Right ventricle myocardium superior (tissue), 1 donor: Measurements from ENCODE around the gene ODAPH. TPM values are rescaled to one million over a fixed set of nuclear protein-coding genes. Genes with fewer than 3 reads are reported as not detected.
A peak's percentile ranks its signal among the peaks of the same experiment; 100 is the strongest.
"Not testable (repeated sequence)": the region's sequence is repeated elsewhere in the genome, so short reads cannot be mapped to it uniquely, and the experiment has no call there.

ENCODE experiments used
- ATAC-seq: fragments of 200-7000 bp; cut with Tn5 transposase; one replicate; pipeline ENCODE4 v1.9.1; 2020; ENCODE audit warnings: mild to moderate bottlenecking; ENCODE audit not compliant: poor library complexity
- DNase-seq: peaks from one replicate; pipeline ENCODE4 v3.0.0-alpha.2; 2020
- intact Hi-C: fragments of 100-400 bp; cut with DNase I; formaldehyde crosslinking; loops from one replicate; pipeline ENCODE4 v1.11.2; 2022
- total RNA-seq: library from RNA; stranded (reverse); fragmentation: NEBNext Ultra II Directional; extraction: Animal tissue kit (Norgen Biotek cat#: 25700); gene quantifications from one replicate; pipeline ENCODE4 v1.2.1, GENCODE V29; 2021
- donor health status: DM: no; HTN: yes; CAD: no; lungs with severe emphysema.

The ODAPH gene
- total RNA-seq, 1 donor from 2014 or later, result not detected

- ATAC-seq, intact Hi-C loops, DNase-seq: not testable (repeated sequence)
Measured at GRCh38 chr4:75537308-75537707, 18.6 kb upstream of the ODAPH start.

DNA sequence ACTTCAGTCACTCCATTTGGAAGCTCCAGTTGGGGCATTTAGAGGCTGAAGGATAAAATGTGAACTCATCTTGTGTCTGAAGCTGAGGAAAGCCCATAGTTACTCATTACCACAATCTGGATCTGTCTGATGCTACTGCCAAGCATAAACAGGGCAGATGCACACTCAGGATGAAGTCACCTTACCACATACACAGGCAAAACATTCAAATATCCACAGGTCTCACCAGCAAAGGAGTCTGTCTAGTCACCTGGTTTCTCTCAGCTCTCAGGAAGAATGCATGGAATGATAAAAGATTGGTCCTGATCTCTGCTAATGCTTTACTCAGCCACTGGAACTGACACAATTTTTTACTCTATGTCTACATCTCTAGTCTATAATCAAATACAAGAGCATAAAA, 13.0 kb upstream of the ODAPH start:
- no peak for ATAC-seq
- DNase-seq, result no peak
- intact Hi-C loops, result no loop called here

DNA sequence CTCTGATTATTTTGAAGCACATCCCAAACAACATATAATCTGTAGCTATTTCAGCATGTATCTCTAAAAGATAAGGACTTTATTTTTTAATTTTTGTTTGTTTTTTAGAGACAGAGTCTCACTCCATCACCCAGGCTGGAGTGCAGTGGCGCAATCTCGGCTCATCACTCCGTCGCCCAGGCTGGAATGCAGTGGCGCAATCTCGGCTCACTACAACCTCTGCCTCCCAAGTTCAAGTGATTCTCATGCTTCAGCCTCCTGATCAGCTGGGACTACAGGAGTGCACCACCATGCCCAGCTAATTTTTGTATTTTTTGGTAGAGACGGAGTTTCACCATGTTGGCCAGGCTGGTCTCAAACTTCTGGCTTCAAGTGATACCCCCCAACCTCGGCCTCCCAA, 11.6 kb upstream of the ODAPH start:
- ATAC-seq, DNase-seq, intact Hi-C loops: not testable (repeated sequence)

- no peak for DNase-seq
- intact Hi-C loops, result no loop called here
- no peak for ATAC-seq
Measured at GRCh38 chr4:75544870-75545269, 11.0 kb upstream of the ODAPH start.

DNA sequence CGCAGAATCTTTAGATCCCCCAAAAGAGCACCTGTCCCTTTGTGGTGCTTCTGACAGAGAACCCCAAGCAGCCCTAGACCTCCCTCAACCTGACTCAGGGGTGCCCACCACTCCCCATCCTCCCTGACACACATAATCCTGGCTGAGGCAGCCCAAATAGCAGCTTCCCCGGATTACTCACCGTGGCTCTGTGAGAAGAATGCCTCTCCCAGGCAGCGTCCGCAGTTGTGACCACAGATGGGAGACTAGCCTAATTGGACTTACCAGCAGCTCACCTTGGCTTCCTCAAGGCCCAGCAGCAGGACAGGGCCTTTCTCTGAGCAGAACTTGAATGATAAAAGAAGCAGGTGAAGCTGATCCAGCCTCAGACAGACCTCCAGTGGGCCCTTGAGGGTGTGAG, 10.3 kb upstream of the ODAPH start:
- DNase-seq (no peak), ATAC-seq (no peak)
- intact Hi-C loops, result no loop called here

- intact Hi-C loops, result no loop called here
- ATAC-seq (no peak), DNase-seq (peak; percentile 69)
Measured at GRCh38 chr4:75547647-75548387, 8.0 kb upstream of the ODAPH start.

GRCh38 chr4:75549019-75549418, 6.8 kb upstream of the ODAPH start:
- ATAC-seq, result no peak
- no peak for DNase-seq
- intact Hi-C loops, result no loop called here

GRCh38 chr4:75552452-75552851, 3.4 kb upstream of the ODAPH start:
- DNase-seq (no peak), ATAC-seq (no peak)
- intact Hi-C loops, result no loop called here

DNA sequence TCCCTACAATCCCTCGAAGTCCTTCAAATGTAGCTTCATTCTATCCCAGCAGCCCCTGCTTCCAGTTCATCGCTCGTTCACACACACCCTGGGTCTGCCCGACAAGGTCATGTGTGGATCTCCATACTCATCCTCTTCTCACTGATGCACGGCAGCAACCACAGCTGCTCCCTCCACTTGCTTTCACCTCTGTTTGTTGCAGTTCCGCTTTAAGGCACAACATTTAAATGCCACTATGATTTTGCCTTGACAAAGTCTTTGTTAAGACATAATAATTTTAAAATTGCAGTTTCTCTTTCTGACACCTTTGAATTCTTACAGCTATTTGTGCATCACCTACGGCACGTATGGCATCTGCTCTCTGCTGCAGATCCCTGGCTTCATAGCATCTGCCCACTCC, 1.8 kb downstream of the ODAPH start:
- DNase-seq, result no peak
- intact Hi-C loops, result no loop called here
- no peak for ATAC-seq

- intact Hi-C loops, result no loop called here
- no peak for ATAC-seq
- no peak for DNase-seq
Measured at GRCh38 chr4:75561789-75562188, 5.9 kb downstream of the ODAPH start.

DNA sequence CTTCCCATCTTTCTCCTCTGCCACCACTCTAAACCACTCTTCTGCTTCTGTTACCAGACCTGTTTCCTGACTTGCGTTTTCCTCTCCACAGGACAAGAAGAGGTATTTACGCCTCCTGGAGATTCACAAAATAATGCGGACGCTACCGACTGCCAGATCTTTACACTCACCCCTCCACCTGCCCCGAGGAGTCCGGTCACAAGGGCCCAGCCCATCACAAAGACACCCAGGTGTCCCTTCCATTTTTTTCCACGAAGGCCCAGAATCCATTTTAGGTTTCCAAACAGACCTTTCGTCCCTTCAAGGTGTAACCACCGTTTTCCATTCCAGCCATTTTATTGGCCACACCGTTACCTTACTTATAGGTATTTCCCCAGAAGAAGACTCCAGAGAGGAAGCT, 8.2 kb downstream of the ODAPH start:
- intact Hi-C loops, result no loop called here
- DNase-seq, result no peak
- no peak for ATAC-seq

DNA sequence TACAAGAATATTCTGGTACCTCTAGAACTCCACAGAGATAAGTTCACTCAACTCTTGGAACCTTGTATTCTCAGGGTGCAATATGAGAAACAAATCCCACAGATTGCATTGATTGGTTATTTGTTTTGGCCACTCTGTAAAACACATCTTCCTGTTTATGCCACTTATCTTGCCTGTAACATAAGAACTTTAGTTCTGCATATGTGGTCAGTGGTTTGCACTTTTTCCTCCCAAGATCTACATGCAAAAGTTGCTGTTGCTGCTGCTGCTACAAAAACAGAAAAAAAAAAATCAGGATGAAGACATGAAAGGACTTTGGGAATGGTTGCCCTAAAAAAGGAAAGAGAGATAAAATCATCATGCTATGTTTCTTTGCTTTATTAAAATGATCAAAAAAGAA, 9.6 kb downstream of the ODAPH start:
- intact Hi-C loops, result no loop called here
- no peak for DNase-seq
- ATAC-seq, result no peak

GRCh38 chr4:75566911-75567310, 11.0 kb downstream of the ODAPH start:
- intact Hi-C loops, result no loop called here
- no peak for DNase-seq
- no peak for ATAC-seq

- ATAC-seq (no peak), DNase-seq (no peak)
- intact Hi-C loops, result no loop called here
Measured at GRCh38 chr4:75567725-75568124, 11.9 kb downstream of the ODAPH start.

DNA sequence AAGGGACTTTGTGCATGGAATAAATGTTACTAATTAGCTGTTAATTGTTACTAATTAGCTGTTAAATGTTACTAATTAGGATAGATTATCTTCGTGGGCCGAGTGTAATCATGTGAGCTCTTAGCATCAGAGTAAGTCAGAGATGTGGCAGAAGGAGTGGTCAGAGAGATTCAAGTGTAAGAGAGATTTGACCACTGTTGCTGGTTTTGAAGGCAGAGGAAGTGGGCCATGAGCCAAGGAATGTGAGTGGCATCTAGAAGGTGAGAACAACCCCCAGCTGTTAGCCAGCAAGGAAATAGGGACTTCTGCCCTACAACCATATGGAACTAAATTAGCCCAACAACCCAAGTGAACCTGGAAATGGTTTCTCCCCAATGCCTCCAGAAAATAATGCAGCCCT, 28.2 kb downstream of the ODAPH start:
- DNase-seq (no peak), ATAC-seq (no peak)
- intact Hi-C loops, result no loop called here

DNA sequence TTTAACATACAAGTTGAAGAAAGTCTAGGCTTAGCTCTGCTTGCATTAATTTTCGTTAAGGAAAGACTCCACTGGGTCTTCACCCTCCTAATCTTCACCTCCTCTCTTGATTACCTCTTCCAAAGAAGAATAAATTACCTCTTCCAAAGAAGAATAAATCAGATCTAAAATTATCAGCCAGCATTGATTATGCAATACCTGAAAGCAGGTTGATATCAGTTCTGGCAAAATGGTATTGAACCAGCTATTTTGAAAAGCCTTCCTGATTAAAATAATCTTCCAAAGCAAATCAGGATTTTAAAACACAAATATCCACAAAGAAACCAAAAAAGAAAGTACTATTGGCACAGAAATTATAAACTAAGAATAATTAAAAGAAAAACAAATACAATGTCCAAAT, 37.5 kb downstream of the ODAPH start:
- DNase-seq, result no peak
- ATAC-seq, result no peak
- intact Hi-C loops, result no loop called here

DNA sequence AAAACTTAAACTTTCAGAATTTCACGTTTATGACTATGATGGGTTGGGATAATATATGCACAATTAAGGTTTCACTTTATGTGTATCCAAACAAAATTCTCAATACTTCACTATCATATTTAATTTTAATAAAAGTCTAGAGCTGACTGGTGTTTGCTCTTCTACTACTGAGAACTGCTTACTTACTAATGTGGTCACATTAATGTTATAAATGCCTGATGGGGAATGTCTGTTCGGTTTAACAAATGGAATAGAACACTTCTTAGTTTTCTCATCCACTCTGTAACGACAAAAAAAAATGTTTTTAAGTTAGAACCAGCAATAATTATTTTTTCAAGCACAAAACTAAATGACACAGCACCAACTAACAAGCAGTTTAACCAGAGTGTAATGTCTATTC, 40.2 kb downstream of the ODAPH start:
- DNase-seq (no peak), ATAC-seq (no peak)
- intact Hi-C loops, result no loop called here

GRCh38 chr4:75598390-75598789, 42.5 kb downstream of the ODAPH start:
- ATAC-seq (no peak), DNase-seq (no peak)
- intact Hi-C loops, result no loop called here

DNA sequence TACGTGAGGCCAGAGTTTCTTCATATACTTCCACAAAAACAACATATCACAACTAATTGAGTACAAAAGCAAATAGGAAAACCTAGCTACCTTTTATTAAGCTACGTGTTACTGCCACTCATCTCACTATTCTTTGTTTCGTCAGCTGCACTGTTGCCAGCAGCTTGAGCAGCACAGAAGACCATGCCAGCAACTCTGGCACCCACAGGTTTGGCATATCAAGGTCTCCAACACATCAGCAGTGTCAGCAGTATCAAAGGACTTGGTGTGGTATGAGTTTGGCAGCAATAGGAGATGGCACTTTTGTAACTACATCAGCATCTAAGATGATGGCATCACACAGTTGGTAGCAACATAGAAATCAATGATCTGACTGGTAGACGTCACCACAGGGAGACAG, 43.8 kb downstream of the ODAPH start:
- intact Hi-C loops, result no loop called here
- ATAC-seq, result peak; percentile 78

GRCh38 chr4:75605928-75606327, 50.1 kb downstream of the ODAPH start:
- intact Hi-C loops, result no loop called here
- no peak for DNase-seq
- no peak for ATAC-seq

More for the DNA sequence above, 43.8 kb downstream of the ODAPH start:
- no peak for DNase-seq

DNA sequence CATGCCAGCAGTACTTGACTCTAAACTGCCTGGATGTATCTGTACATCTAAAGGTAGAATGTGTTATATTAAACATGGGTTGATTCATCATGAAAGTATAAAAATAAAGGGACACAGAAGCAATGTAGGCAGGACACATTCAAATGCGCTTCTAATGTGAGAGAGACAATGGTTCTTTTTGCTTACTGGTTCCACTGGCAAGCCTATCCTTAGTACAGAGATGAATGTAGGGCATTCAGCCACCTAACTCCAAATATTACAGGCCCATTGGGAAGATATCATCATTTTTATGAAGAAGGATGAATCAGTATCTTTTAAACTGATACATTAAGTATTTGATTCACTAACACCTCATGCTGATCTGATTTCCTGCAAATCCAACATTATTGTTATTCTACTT, 56.4 kb downstream of the ODAPH start:
- DNase-seq, result no peak
- ATAC-seq, result no peak

More for the DNA sequence above, 56.4 kb downstream of the ODAPH start:
- intact Hi-C loops, result no loop called here
